SJSA1 (cell line): ENCODE data around the gene OTC. TPM values are rescaled to one million over a fixed set of nuclear protein-coding genes. Genes with fewer than 3 reads are reported as not detected.

Experiments
- DNase-seq, 2 experiments: peaks; one replicate each; pipeline ENCODE4 v3.0.0-alpha.2; 2015 to 2020; ENCODE audit warnings: low spot score in 2 of 2, low read depth in 1 of 2
- H3K27ac ChIP-seq: fragments of 250-450 bp; sonication (Bioruptor Pico); 2 replicates; pipeline ENCODE4 v1.5.1; 2020; ENCODE audit warnings: mild to moderate bottlenecking, moderate library complexity
- H3K27me3 ChIP-seq: fragments of 250-450 bp; sonication (Bioruptor Pico); replicated peaks from 2 replicates; pipeline ENCODE4 v1.5.1; 2020; ENCODE audit warnings: mild to moderate bottlenecking, moderate library complexity
- H3K36me3 ChIP-seq: fragments of 250-450 bp; sonication (Bioruptor Pico); 2 replicates; pipeline ENCODE4 v1.5.1; 2020; ENCODE audit warnings: mild to moderate bottlenecking
- H3K4me1 ChIP-seq: fragments of 250-450 bp; sonication (Bioruptor Pico); replicated peaks from 2 replicates; pipeline ENCODE4 v1.6.1; 2021; ENCODE audit warnings: mild to moderate bottlenecking
- H3K4me3 ChIP-seq: fragments of 250-450 bp; sonication (Bioruptor Pico); 2 replicates; pipeline ENCODE4 v1.5.1; 2020; ENCODE audit warnings: mild to moderate bottlenecking
- H3K9me3 ChIP-seq: fragments of 250-450 bp; sonication (Bioruptor Pico); replicated peaks from 2 replicates; pipeline ENCODE4 v1.5.1; 2020; ENCODE audit warnings: mild to moderate bottlenecking
- total RNA-seq: library from RNA; depleted of rRNA; stranded (reverse); fragments of >200 nt; shearing (Covaris generic); gene quantifications from 2 replicates; pipeline ENCODE4 v1.2.3, GENCODE V29; 2014; rRNA removed

The OTC gene
- not detected in 2 replicates for total RNA-seq

GRCh38 chrX:38352362-38352761 lies at the start of gene OTC:
Gene OTC (plus strand): TSS chrX:38352604. CDS start chrX:38352697, 93 bp downstream.
- Histone ChIP-seq H3K27me3 (no peaks in the 10 kb centered on the region), H3K36me3 (no peaks in the 10 kb centered on the region), H3K9me3 (no peaks in the 10 kb centered on the region), H3K27ac (no peak within 1 kb of the TSS), H3K4me3 (no peak within 1 kb of the TSS), H3K4me1 (no peaks in the 10 kb centered on the region)
- DNase-seq: no peak

- no peaks in the 10 kb centered on the region for H3K9me3 ChIP-seq
- no peak overlapping the region for H3K4me3 ChIP-seq
- no peak for DNase-seq
- no peaks in the 10 kb centered on the region for H3K36me3 ChIP-seq
- H3K4me1 ChIP-seq: no peaks in the 10 kb centered on the region
- no peak overlapping the region for H3K27ac ChIP-seq
- no peaks in the 10 kb centered on the region for H3K27me3 ChIP-seq
Measured at GRCh38 chrX:38304010-38304409, 48.4 kb upstream of the OTC start.

- Histone ChIP-seq H3K36me3 (no peaks in the 10 kb centered on the region), H3K27me3 (no peaks in the 10 kb centered on the region), H3K9me3 (no peaks in the 10 kb centered on the region), H3K4me1 (no peaks in the 10 kb centered on the region), H3K4me3 (no peak overlapping the region), H3K27ac (no peak overlapping the region)
- no peak for DNase-seq
Measured at GRCh38 chrX:38305971-38306370, 46.4 kb upstream of the OTC start.

GRCh38 chrX:38311743-38312142 lies 40.7 kb upstream of the OTC start:
- no peak for DNase-seq
- no peaks in the 10 kb centered on the region for H3K9me3 ChIP-seq
- no peaks in the 10 kb centered on the region for H3K36me3 ChIP-seq
- peak overlapping the region; percentile 26; the same call in 1 of the 2 replicates for H3K27ac ChIP-seq
- peaks cover 17% of the 10 kb centered on the region for H3K4me1 ChIP-seq
- no peak overlapping the region for H3K4me3 ChIP-seq
- H3K27me3 ChIP-seq: no peaks in the 10 kb centered on the region

- H3K27ac ChIP-seq: peak overlapping the region; percentile 26; the same call in 1 of the 2 replicates
- DNase-seq: peak; percentile 48 to 53
- no peaks in the 10 kb centered on the region for H3K36me3 ChIP-seq
- H3K4me1 ChIP-seq: peaks cover 17% of the 10 kb centered on the region
- H3K9me3 ChIP-seq: no peaks in the 10 kb centered on the region
- no peak overlapping the region for H3K4me3 ChIP-seq
- no peaks in the 10 kb centered on the region for H3K27me3 ChIP-seq
Measured at GRCh38 chrX:38312436-38312835, 40.0 kb upstream of the OTC start.

GRCh38 chrX:38313190-38313589 lies 39.2 kb upstream of the OTC start:
- no peaks in the 10 kb centered on the region for H3K9me3 ChIP-seq
- no peaks in the 10 kb centered on the region for H3K36me3 ChIP-seq
- DNase-seq: no peak
- H3K27me3 ChIP-seq: no peaks in the 10 kb centered on the region
- H3K4me1 ChIP-seq: peaks cover 17% of the 10 kb centered on the region
- H3K27ac ChIP-seq: no peak overlapping the region
- H3K4me3 ChIP-seq: no peak overlapping the region

GRCh38 chrX:38315186-38315585 lies 37.2 kb upstream of the OTC start:
- Histone ChIP-seq H3K4me3 (no peak overlapping the region), H3K27ac (no peak overlapping the region), H3K36me3 (no peaks in the 10 kb centered on the region), H3K9me3 (no peaks in the 10 kb centered on the region), H3K4me1 (peaks cover 17% of the 10 kb centered on the region), H3K27me3 (no peaks in the 10 kb centered on the region)
- no peak for DNase-seq

GRCh38 chrX:38318196-38318595 lies 34.2 kb upstream of the OTC start:
- Histone ChIP-seq H3K27me3 (no peaks in the 10 kb centered on the region), H3K4me3 (no peak overlapping the region), H3K9me3 (no peaks in the 10 kb centered on the region), H3K36me3 (no peaks in the 10 kb centered on the region), H3K4me1 (peaks cover 2% of the 10 kb centered on the region), H3K27ac (no peak overlapping the region)
- DNase-seq: no peak

GRCh38 chrX:38318606-38319005 lies 33.8 kb upstream of the OTC start:
- DNase-seq: no peak

GRCh38 chrX:38320819-38321218 lies 31.6 kb upstream of the OTC start:
- H3K4me1 ChIP-seq: no peaks in the 10 kb centered on the region
- no peak overlapping the region for H3K4me3 ChIP-seq
- H3K36me3 ChIP-seq: no peaks in the 10 kb centered on the region
- no peak overlapping the region for H3K27ac ChIP-seq
- no peaks in the 10 kb centered on the region for H3K9me3 ChIP-seq
- no peaks in the 10 kb centered on the region for H3K27me3 ChIP-seq
- no peak for DNase-seq

More at GRCh38 chrX:38318606-38319005, 33.8 kb upstream of the OTC start:
- Histone ChIP-seq H3K36me3 (no peaks in the 10 kb centered on the region), H3K4me1 (no peaks in the 10 kb centered on the region), H3K27me3 (no peaks in the 10 kb centered on the region), H3K9me3 (no peaks in the 10 kb centered on the region), H3K4me3 (no peak overlapping the region), H3K27ac (no peak overlapping the region)

- H3K27me3 ChIP-seq: no peaks in the 10 kb centered on the region
- no peak overlapping the region for H3K27ac ChIP-seq
- DNase-seq: no peak
- H3K4me3 ChIP-seq: peak overlapping the region; percentile 95
- H3K9me3 ChIP-seq: no peaks in the 10 kb centered on the region
- peaks cover 3% of the 10 kb centered on the region for H3K36me3 ChIP-seq
- peaks cover 4% of the 10 kb centered on the region for H3K4me1 ChIP-seq
Measured at GRCh38 chrX:38326086-38326485, 26.3 kb upstream of the OTC start.

- Histone ChIP-seq H3K9me3 (no peaks in the 10 kb centered on the region), H3K4me1 (peaks cover 4% of the 10 kb centered on the region), H3K27me3 (no peaks in the 10 kb centered on the region), H3K27ac (peak within 1 kb of the TSS; percentile 98), H3K4me3 (peak within 1 kb of the TSS; percentile 95), H3K36me3 (peaks cover 3% of the 10 kb centered on the region)
- peak; percentile 89 to 93 for DNase-seq
Measured at GRCh38 chrX:38327007-38327774, 25.2 kb upstream of the OTC start, which contains the start of gene RPGR. Gene RPGR (minus strand): TSS chrX:38327509. CDS start chrX:38327367, 142 bp downstream.

- Histone ChIP-seq H3K27ac (no peak overlapping the region), H3K27me3 (no peaks in the 10 kb centered on the region), H3K36me3 (peaks cover 3% of the 10 kb centered on the region), H3K4me3 (peak overlapping the region; percentile 95), H3K9me3 (no peaks in the 10 kb centered on the region), H3K4me1 (peaks cover 4% of the 10 kb centered on the region)
- DNase-seq: no peak
Measured at GRCh38 chrX:38327775-38328081, 24.7 kb upstream of the OTC start.

- no peak overlapping the region for H3K4me3 ChIP-seq
- no peaks in the 10 kb centered on the region for H3K9me3 ChIP-seq
- no peak overlapping the region for H3K27ac ChIP-seq
- peaks cover 4% of the 10 kb centered on the region; the same call in 1 of the 2 replicates for H3K4me1 ChIP-seq
- no peaks in the 10 kb centered on the region for H3K27me3 ChIP-seq
- no peak for DNase-seq
- no peaks in the 10 kb centered on the region for H3K36me3 ChIP-seq
Measured at GRCh38 chrX:38332505-38332904, 19.9 kb upstream of the OTC start.

GRCh38 chrX:38335382-38335781 lies 17.0 kb upstream of the OTC start:
- H3K4me1 ChIP-seq: no peaks in the 10 kb centered on the region
- H3K9me3 ChIP-seq: no peaks in the 10 kb centered on the region
- H3K36me3 ChIP-seq: no peaks in the 10 kb centered on the region
- DNase-seq: no peak
- H3K4me3 ChIP-seq: no peak overlapping the region
- H3K27me3 ChIP-seq: no peaks in the 10 kb centered on the region
- no peak overlapping the region for H3K27ac ChIP-seq
